Measurements from ENCODE around the gene LMO1.

LMO1 gene

DNA sequence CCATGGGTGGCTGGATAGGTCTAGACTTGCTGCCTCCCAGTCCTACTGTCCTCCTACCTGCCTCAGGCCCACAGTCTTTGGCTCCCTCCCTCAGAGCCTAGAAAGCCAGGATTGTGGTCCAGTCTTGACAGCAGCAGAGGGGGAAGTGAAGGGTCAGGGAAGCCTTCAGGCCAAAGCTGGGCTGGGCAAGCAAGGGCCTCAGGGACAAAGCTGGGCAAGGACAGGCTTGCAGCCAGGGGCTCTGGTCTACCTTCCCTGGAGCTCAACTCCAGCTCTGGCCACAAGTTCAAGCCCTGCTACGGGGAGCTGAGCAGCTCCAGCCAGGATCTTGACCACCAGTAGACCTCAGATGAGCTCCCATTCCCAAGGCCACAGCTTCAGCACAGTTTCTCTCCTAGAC, 14.9 kb downstream of the LMO1 start:
- no peak for DNase-seq
- H2AFZ ChIP-seq (ENCODE audit: insufficient read depth, low read length, poor library complexity) = no peak overlapping the region
- H2AK5ac ChIP-seq (ENCODE audit: low read length) = no peak overlapping the region
- H4K8ac ChIP-seq (ENCODE audit: low read depth, low read length) = no peak overlapping the region
- H3K27ac ChIP-seq (ENCODE audit: low read depth, low read length) = no peak overlapping the region
- peaks cover 7 to 10% of the 10 kb centered on the region in 2 experiments for H3K4me1 ChIP-seq (ENCODE audit: control insufficient read depth in 1 of 2, insufficient read depth in 2 of 2, low read length in 2 of 2)
- H3K79me2 ChIP-seq (ENCODE audit: control insufficient read depth, insufficient read depth, low read length, poor library complexity) = no peaks in the 10 kb centered on the region
- peaks cover 3% of the 10 kb centered on the region for H3K79me1 ChIP-seq (ENCODE audit: low read length)
- H3K36me3 ChIP-seq (ENCODE audit: control insufficient read depth in 1 of 2, insufficient read depth in 2 of 2, low read length in 2 of 2) = peaks cover 0 to 4% of the 10 kb centered on the region in 2 experiments
- WGBS (ENCODE audit: extremely low coverage, insufficient coverage, insufficient read length) = no CpG with 5 or more reads among the region's 1 CpG
- H3K9me3 ChIP-seq (ENCODE audit: insufficient read depth, low read depth, low read length) = peaks cover 5% of the 10 kb centered on the region
- no peak overlapping the region for H2BK12ac ChIP-seq (ENCODE audit: low read length)
- no peak overlapping the region for H3K4me3 ChIP-seq (ENCODE audit: low read depth, low read length)
- H4K91ac ChIP-seq (ENCODE audit: low read depth, low read length) = peak overlapping the region; percentile 22
- no peak overlapping the region for H3K18ac ChIP-seq (ENCODE audit: low read length)
- H4K12ac ChIP-seq (ENCODE audit: low read depth, low read length) = no peak overlapping the region
- no peaks in the 10 kb centered on the region for H3K27me3 ChIP-seq (ENCODE audit: insufficient read depth, low read length)
- no peak overlapping the region for H3K4ac ChIP-seq (ENCODE audit: low read depth, low read length)
- no peak overlapping the region for H3K4me2 ChIP-seq (ENCODE audit: low read length)
- H3K23ac ChIP-seq (ENCODE audit: low read length) = no peak overlapping the region
- H2BK5ac ChIP-seq (ENCODE audit: low read depth, low read length, poor library complexity) = no peak overlapping the region
- no peak overlapping the region for H3K9ac ChIP-seq (ENCODE audit: low read length)
- H3K14ac ChIP-seq (ENCODE audit: low read length) = no peak overlapping the region
- H2BK120ac ChIP-seq (ENCODE audit: insufficient read depth, low read length, poor library complexity) = no peak overlapping the region

GRCh38 chr11:8247312-8247711, 16.4 kb downstream of the LMO1 start:
- Histone ChIP-seq H3K14ac (ENCODE audit: low read length) (no peak overlapping the region), H2AFZ (ENCODE audit: insufficient read depth, low read length, poor library complexity) (no peak overlapping the region), H3K9me3 (ENCODE audit: insufficient read depth, low read depth, low read length) (peaks cover 5% of the 10 kb centered on the region), H2BK12ac (ENCODE audit: low read length) (no peak overlapping the region), H2AK5ac (ENCODE audit: low read length) (no peak overlapping the region), H3K18ac (ENCODE audit: low read length) (no peak overlapping the region), H2BK120ac (ENCODE audit: insufficient read depth, low read length, poor library complexity) (no peak overlapping the region), H3K36me3 (ENCODE audit: control insufficient read depth in 1 of 2, insufficient read depth in 2 of 2, low read length in 2 of 2) (peaks cover 0 to 4% of the 10 kb centered on the region in 2 experiments), H3K9ac (ENCODE audit: low read length) (no peak overlapping the region), H4K8ac (ENCODE audit: low read depth, low read length) (no peak overlapping the region), H3K4me3 (ENCODE audit: low read depth, low read length) (no peak overlapping the region), H3K79me1 (ENCODE audit: low read length) (peaks cover 4% of the 10 kb centered on the region), H4K12ac (ENCODE audit: low read depth, low read length) (no peak overlapping the region), H4K91ac (ENCODE audit: low read depth, low read length) (no peak overlapping the region), H2BK5ac (ENCODE audit: low read depth, low read length, poor library complexity) (no peak overlapping the region), H3K27me3 (ENCODE audit: insufficient read depth, low read length) (no peaks in the 10 kb centered on the region), H3K27ac (ENCODE audit: low read depth, low read length) (no peak overlapping the region), H3K4me1 (ENCODE audit: control insufficient read depth in 1 of 2, insufficient read depth in 2 of 2, low read length in 2 of 2) (peaks cover 19 to 22% of the 10 kb centered on the region in 2 experiments), H3K23ac (ENCODE audit: low read length) (no peak overlapping the region), H3K79me2 (ENCODE audit: control insufficient read depth, insufficient read depth, low read length, poor library complexity) (no peaks in the 10 kb centered on the region), H3K4me2 (ENCODE audit: low read length) (no peak overlapping the region), H3K4ac (ENCODE audit: low read depth, low read length) (no peak overlapping the region)
- WGBS (ENCODE audit: extremely low coverage, insufficient coverage, insufficient read length) = no CpG with 5 or more reads among the region's 6 CpGs
- peak in 1 of 2 donors; percentile 46 for DNase-seq

DNA sequence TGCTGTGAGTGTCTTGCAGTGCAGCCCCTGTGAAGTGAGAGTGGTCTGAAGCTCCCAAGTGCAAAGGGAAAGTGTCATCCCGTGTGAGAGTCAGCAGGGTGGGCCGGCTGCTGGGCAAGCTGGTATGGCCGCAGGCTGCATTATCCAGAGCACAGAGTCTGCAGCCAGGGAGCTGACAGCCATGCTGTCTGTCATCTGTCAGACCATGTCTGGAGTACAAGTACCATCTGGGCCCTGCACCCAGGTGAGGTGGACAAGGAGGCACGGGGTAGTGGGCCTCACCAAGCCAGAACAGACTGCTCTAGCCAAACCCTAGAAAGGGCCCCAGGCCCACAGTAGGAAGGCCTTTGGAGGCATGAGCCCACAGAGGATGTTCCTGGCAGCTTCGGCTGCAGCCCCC, 20.2 kb downstream of the LMO1 start:
- Histone ChIP-seq H3K27ac (ENCODE audit: low read depth, low read length) (no peak overlapping the region), H3K23ac (ENCODE audit: low read length) (no peak overlapping the region), H3K14ac (ENCODE audit: low read length) (no peak overlapping the region), H3K79me2 (ENCODE audit: control insufficient read depth, insufficient read depth, low read length, poor library complexity) (no peaks in the 10 kb centered on the region), H4K12ac (ENCODE audit: low read depth, low read length) (no peak overlapping the region), H2BK12ac (ENCODE audit: low read length) (no peak overlapping the region), H3K9ac (ENCODE audit: low read length) (no peak overlapping the region), H3K4me3 (ENCODE audit: low read depth, low read length) (no peak overlapping the region), H3K79me1 (ENCODE audit: low read length) (peaks cover 4% of the 10 kb centered on the region), H3K18ac (ENCODE audit: low read length) (no peak overlapping the region), H3K9me3 (ENCODE audit: insufficient read depth, low read depth, low read length) (no peaks in the 10 kb centered on the region), H4K8ac (ENCODE audit: low read depth, low read length) (no peak overlapping the region), H2BK5ac (ENCODE audit: low read depth, low read length, poor library complexity) (peak overlapping the region; percentile 2), H3K4me1 (ENCODE audit: control insufficient read depth in 1 of 2, insufficient read depth in 2 of 2, low read length in 2 of 2) (peaks cover 18 to 24% of the 10 kb centered on the region in 2 experiments), H3K27me3 (ENCODE audit: insufficient read depth, low read length) (no peaks in the 10 kb centered on the region), H3K4me2 (ENCODE audit: low read length) (no peak overlapping the region), H2AK5ac (ENCODE audit: low read length) (no peak overlapping the region), H4K91ac (ENCODE audit: low read depth, low read length) (peak overlapping the region; percentile 60), H3K36me3 (ENCODE audit: control insufficient read depth in 1 of 2, insufficient read depth in 2 of 2, low read length in 2 of 2) (no peaks in the 10 kb centered on the region), H3K4ac (ENCODE audit: low read depth, low read length) (no peak overlapping the region), H2BK120ac (ENCODE audit: insufficient read depth, low read length, poor library complexity) (no peak overlapping the region), H2AFZ (ENCODE audit: insufficient read depth, low read length, poor library complexity) (no peak overlapping the region)
- WGBS (ENCODE audit: extremely low coverage, insufficient coverage, insufficient read length) = no CpG with 5 or more reads among the region's 5 CpGs
- no peak for DNase-seq

- Histone ChIP-seq H4K91ac (ENCODE audit: low read depth, low read length) (peak overlapping the region; percentile 60), H3K4ac (ENCODE audit: low read depth, low read length) (no peak overlapping the region), H4K12ac (ENCODE audit: low read depth, low read length) (no peak overlapping the region), H3K23ac (ENCODE audit: low read length) (no peak overlapping the region), H3K27me3 (ENCODE audit: insufficient read depth, low read length) (no peaks in the 10 kb centered on the region), H3K79me2 (ENCODE audit: control insufficient read depth, insufficient read depth, low read length, poor library complexity) (no peaks in the 10 kb centered on the region), H4K8ac (ENCODE audit: low read depth, low read length) (no peak overlapping the region), H2BK120ac (ENCODE audit: insufficient read depth, low read length, poor library complexity) (peak overlapping the region; percentile 4), H2AK5ac (ENCODE audit: low read length) (no peak overlapping the region), H3K9ac (ENCODE audit: low read length) (no peak overlapping the region), H2AFZ (ENCODE audit: insufficient read depth, low read length, poor library complexity) (no peak overlapping the region), H2BK12ac (ENCODE audit: low read length) (peak overlapping the region; percentile 12), H3K4me2 (ENCODE audit: low read length) (no peak overlapping the region), H3K27ac (ENCODE audit: low read depth, low read length) (no peak overlapping the region), H3K14ac (ENCODE audit: low read length) (no peak overlapping the region), H2BK5ac (ENCODE audit: low read depth, low read length, poor library complexity) (no peak overlapping the region), H3K79me1 (ENCODE audit: low read length) (peaks cover 4% of the 10 kb centered on the region), H3K4me3 (ENCODE audit: low read depth, low read length) (no peak overlapping the region), H3K4me1 (ENCODE audit: control insufficient read depth in 1 of 2, insufficient read depth in 2 of 2, low read length in 2 of 2) (peaks cover 18 to 21% of the 10 kb centered on the region in 2 experiments), H3K18ac (ENCODE audit: low read length) (no peak overlapping the region), H3K36me3 (ENCODE audit: control insufficient read depth in 1 of 2, insufficient read depth in 2 of 2, low read length in 2 of 2) (no peaks in the 10 kb centered on the region), H3K9me3 (ENCODE audit: insufficient read depth, low read depth, low read length) (no peaks in the 10 kb centered on the region)
- WGBS (ENCODE audit: extremely low coverage, insufficient coverage, insufficient read length) = no CpG with 5 or more reads among the region's 19 CpGs
- no peak for DNase-seq
Observed at GRCh38 chr11:8242499-8243280, 21.0 kb downstream of the LMO1 start.

All from trophoblast cell (in vitro differentiated cells and primary cell).